Aorta (tissue), 4 donors: Measurements from ENCODE around the gene AK6. TPM values are rescaled to one million over a fixed set of nuclear protein-coding genes. Genes with fewer than 3 reads are reported as not detected.

ENCODE experiments used
- polyA plus RNA-seq, 2 donors: library from polyadenylated mRNA; stranded (reverse); fragments of 200-250 nt; gene quantifications; one replicate each; pipeline ENCODE4 v1.2.3, GENCODE V29; 2013
- total RNA-seq, 2 donors: library from RNA; stranded (reverse); fragmentation: NEBNext Ultra II Directional; extraction: Animal tissue kit (Norgen Biotek cat#: 25700); gene quantifications; one replicate each; pipeline ENCODE4 v1.2.1, GENCODE V29; 2021
- donor health status: healthy with polysubstance abuse.
- donor health status: Bipolar disorder and iron deficiency.
- donor health status: DM: no; HTN: no; CAD: no.
- donor health status: DM: yes; HTN: yes; CAD: no.

AK6 gene
- total and polyA plus RNA-seq, 4 donors, result 28.0 to 49.3 (median 36.7) TPM

Other genes with a start within 250 kb of the AK6 start
- gene CCNB1, start 202.4 kb downstream of the AK6 start, total RNA-seq, result 1 to 10 TPM; 1.5 to 4.6 TPM
- gene CCNB1, start 202.4 kb downstream of the AK6 start, polyA plus RNA-seq, result 1 to 10 TPM; 1.6 to 2.0 TPM
- 1 to 10 TPM; 2.2 to 2.3 TPM for gene CENPH, start 179.9 kb downstream of the AK6 start, total RNA-seq
- gene CENPH, start 179.9 kb downstream of the AK6 start, polyA plus RNA-seq, result 1 to 10 TPM in 1 of 2 donors, under 1 TPM in 1; 0.38 to 3.3 TPM
- gene CDK7, start 134.6 kb downstream of the AK6 start, total RNA-seq, result 10 to 100 TPM; 22.0 to 22.7 TPM
- gene CDK7, start 134.6 kb downstream of the AK6 start, polyA plus RNA-seq, result 10 to 100 TPM; 15.8 to 23.9 TPM
- gene CCDC125, start 36.7 kb downstream of the AK6 start, total RNA-seq, result 1 to 10 TPM; 5.7 to 6.9 TPM
- 1 to 10 TPM; 3.9 to 6.5 TPM for gene CCDC125, start 36.7 kb downstream of the AK6 start, polyA plus RNA-seq
- 10 to 100 TPM; 28.6 to 33.6 TPM for gene TAF9, start within 50 bp of the AK6 start, total RNA-seq
- 10 to 100 TPM; 32.3 to 65.2 TPM for gene TAF9, start within 50 bp of the AK6 start, polyA plus RNA-seq
- gene RAD17, start 298 bp upstream of the AK6 start, total RNA-seq, result 10 to 100 TPM; 16.7 to 18.0 TPM
- gene RAD17, start 298 bp upstream of the AK6 start, polyA plus RNA-seq, result 10 to 100 TPM; 13.9 to 16.4 TPM
- gene MARVELD2, start 45.6 kb upstream of the AK6 start, total RNA-seq, result 1 to 10 TPM in 1 of 2 donors, under 1 TPM in 1; 0.97 to 1.1 TPM
- 1 to 10 TPM in 1 of 2 donors, not detected in 1; 1.4 TPM for gene MARVELD2, start 45.6 kb upstream of the AK6 start, polyA plus RNA-seq
- 1 to 10 TPM; 2.1 to 2.6 TPM for gene OCLN, start 123.3 kb upstream of the AK6 start, total RNA-seq
- gene OCLN, start 123.3 kb upstream of the AK6 start, polyA plus RNA-seq, result 1 to 10 TPM in 1 of 2 donors, under 1 TPM in 1; 0.54 to 2.1 TPM
- gene GTF2H2C, start 190.7 kb upstream of the AK6 start, total RNA-seq, result 10 to 100 TPM; 24.1 to 27.0 TPM
- 10 to 100 TPM in 1 of 2 donors, 1 to 10 TPM in 1; 9.4 to 15.4 TPM for gene GTF2H2C, start 190.7 kb upstream of the AK6 start, polyA plus RNA-seq